H1 (cell line): ENCODE measurements around the gene DHRS7C.

Experiments
- CTCF ChIP-seq, 3 experiments: IDR thresholded peaks; 1 replicate in 2 of 3; 2 replicates in 1 of 3; pipeline versions ENCODE4 v1.5.1 to v1.6.1; 2011; ENCODE audit warnings: low read length in 3 of 3, mild to moderate bottlenecking in 3 of 3, inconsistent platforms in 2 of 3, low read depth in 1 of 3, moderate library complexity in 1 of 3; ENCODE audit not compliant: insufficient read depth in 1 of 3; ENCODE audit errors: control extremely low read depth in 1 of 3
- MAX ChIP-seq: IDR thresholded peaks from 2 replicates; pipeline ENCODE4 v1.6.1; 2012; ENCODE audit warnings: inconsistent platforms
- POLR2A ChIP-seq, 2 experiments: IDR thresholded peaks; 1 replicate in 1 of 2; 2 replicates in 1 of 2; pipeline ENCODE4 v1.6.1; 2011; ENCODE audit warnings: low read depth in 2 of 2, low read length in 2 of 2, mild to moderate bottlenecking in 2 of 2; ENCODE audit errors: control extremely low read depth in 1 of 2
- RAD21 ChIP-seq, 2 experiments: IDR thresholded peaks in 1 of 2; conservative IDR thresholded peaks in 1 of 2; 2 replicates each; pipeline ENCODE4 v1.6.1; 2011; ENCODE audit warnings: low read depth in 2 of 2, low read length in 2 of 2, improper control_type of control experiment in 1 of 2, inconsistent platforms in 1 of 2, mild to moderate bottlenecking in 1 of 2, moderate library complexity in 1 of 2
- SIX5 ChIP-seq: IDR thresholded peaks from 2 replicates; pipeline ENCODE4 v1.6.1; 2011; ENCODE audit warnings: mild to moderate bottlenecking, low read depth, low read length
- TAF1 ChIP-seq: IDR thresholded peaks from 2 replicates; pipeline ENCODE4 v1.6.1; 2011; ENCODE audit warnings: mild to moderate bottlenecking, low read depth, low read length
- TEAD4 ChIP-seq: IDR thresholded peaks from 2 replicates; pipeline ENCODE4 v1.6.1; 2012; ENCODE audit warnings: low read depth, low read length, inconsistent platforms, mixed read lengths

GRCh38 chr17:9790316-9790715 lies 1.1 kb downstream of the DHRS7C start:
- TF ChIP-seq RAD21 (IDR thresholded peaks at IDR 0.05 in 1 of 2, conservative IDR thresholded peaks at IDR 0.05 in 1 of 2; ENCODE audit: low read depth in 2 of 2, low read length in 2 of 2) (no peak), POLR2A (IDR thresholded peaks at IDR 0.05; ENCODE audit: control extremely low read depth in 1 of 2, low read depth in 2 of 2, low read length in 2 of 2) (no peak), SIX5 (no peak), CTCF (IDR thresholded peaks at IDR 0.05; ENCODE audit: control extremely low read depth in 1 of 3, insufficient read depth in 1 of 3, low read depth in 1 of 3, low read length in 3 of 3) (no peak), TAF1 (no peak), TEAD4 (no peak), MAX (no peak)
